ENCODE results near the gene GPC3. TPM values are rescaled to one million over a fixed set of nuclear protein-coding genes. Genes with fewer than 3 reads are reported as not detected.

GPC3 gene
- total RNA-seq, 4 donors from 2014 or later, result 1.2 to 13.3 (median 8.0) TPM

GRCh38 chrX:133561251-133561650 is 424.1 kb downstream of the GPC3 start:
- H3K36me3 ChIP-seq, result no peaks in the 10 kb centered on the region
- H3K4me1 ChIP-seq, result peaks cover 0 to 6% (median 0%) of the 10 kb centered on the region in 4 donors
- intact Hi-C loops (cut with DNase I), result no loop called here
- H3K27ac ChIP-seq (replicated peaks in 1 of 4), result no peak overlapping the region
- TF ChIP-seq EP300 (IDR thresholded peaks at IDR 0.05), result no peak
- no peaks in the 10 kb centered on the region for H3K27me3 ChIP-seq
- no peak overlapping the region for H3K4me3 ChIP-seq
- H3K9me3 ChIP-seq, result no peaks in the 10 kb centered on the region
- no peak for DNase-seq (ENCODE audit: extremely low spot score)

DNA sequence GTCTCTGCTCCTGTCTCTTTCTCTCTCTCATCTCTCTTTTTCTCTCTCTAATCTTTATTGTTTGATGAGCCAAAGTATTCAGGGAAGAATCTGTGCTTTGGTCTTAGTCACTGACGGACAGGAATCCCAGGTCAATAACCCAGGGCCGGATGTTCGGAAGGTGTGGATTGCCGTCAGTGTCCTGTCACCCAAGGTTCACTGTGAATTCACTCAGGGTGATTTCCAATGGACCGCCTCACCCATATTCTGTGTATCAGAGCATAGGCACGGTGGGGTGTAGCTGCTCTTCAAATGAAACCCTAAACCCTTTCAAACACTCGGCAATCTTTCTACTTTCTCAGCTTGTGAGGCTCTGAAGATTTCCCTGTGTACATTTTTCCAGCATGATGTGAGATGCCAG is 425.5 kb downstream of the GPC3 start:
- intact Hi-C loops (cut with DNase I), result no loop called here

DNA sequence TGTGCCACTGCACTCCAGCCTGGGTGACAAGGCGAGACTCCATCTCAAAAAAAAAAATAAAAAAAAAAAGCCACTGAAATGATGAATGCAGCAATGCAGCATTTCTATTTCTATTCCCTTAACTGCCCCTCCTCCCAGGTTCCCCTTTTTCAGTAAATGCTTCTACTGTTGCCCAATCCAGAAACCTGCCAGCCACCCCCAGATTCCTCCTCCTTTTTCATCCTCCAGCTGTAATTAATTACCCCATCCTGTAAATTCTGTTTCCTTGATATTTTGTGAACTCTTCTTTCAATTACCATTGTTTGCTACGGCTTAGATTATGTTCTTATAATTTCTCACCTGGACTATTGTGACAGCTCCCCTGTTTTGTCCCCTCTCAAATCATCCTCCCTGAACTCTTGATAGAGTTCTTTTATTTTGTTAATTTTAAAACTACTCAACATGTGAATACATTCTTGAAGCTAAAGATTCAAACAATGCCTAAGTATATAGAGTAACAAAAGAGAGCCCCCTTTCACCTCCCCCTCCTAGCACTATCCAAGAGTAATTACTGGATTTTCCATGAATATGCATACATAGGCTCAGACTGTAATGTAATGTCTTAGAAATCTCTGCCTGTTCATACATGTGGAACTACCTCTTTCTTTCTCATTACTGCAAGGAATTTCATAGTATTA is 429.5 kb downstream of the GPC3 start:
- intact Hi-C loops (cut with DNase I), result no loop called here
- no peaks in the 10 kb centered on the region for H3K27me3 ChIP-seq
- peaks cover 0 to 2% (median 0%) of the 10 kb centered on the region in 4 donors for H3K4me1 ChIP-seq
- H3K36me3 ChIP-seq, result no peaks in the 10 kb centered on the region
- no peak overlapping the region for H3K4me3 ChIP-seq
- H3K9me3 ChIP-seq, result peaks cover 0 to 10% (median 0%) of the 10 kb centered on the region in 4 donors
- WGBS, result 71% methylated on average over 2 of the region's 2 CpGs
- no peak overlapping the region for H3K27ac ChIP-seq (replicated peaks in 1 of 4)
- TF ChIP-seq EP300 (IDR thresholded peaks at IDR 0.05) (no peak), POLR2AphosphoS5 (IDR thresholded peaks at IDR 0.05) (no peak), POLR2A (IDR thresholded peaks at IDR 0.05; ENCODE audit: low read depth) (no peak)
- TF ChIP-seq, protein P1, sequence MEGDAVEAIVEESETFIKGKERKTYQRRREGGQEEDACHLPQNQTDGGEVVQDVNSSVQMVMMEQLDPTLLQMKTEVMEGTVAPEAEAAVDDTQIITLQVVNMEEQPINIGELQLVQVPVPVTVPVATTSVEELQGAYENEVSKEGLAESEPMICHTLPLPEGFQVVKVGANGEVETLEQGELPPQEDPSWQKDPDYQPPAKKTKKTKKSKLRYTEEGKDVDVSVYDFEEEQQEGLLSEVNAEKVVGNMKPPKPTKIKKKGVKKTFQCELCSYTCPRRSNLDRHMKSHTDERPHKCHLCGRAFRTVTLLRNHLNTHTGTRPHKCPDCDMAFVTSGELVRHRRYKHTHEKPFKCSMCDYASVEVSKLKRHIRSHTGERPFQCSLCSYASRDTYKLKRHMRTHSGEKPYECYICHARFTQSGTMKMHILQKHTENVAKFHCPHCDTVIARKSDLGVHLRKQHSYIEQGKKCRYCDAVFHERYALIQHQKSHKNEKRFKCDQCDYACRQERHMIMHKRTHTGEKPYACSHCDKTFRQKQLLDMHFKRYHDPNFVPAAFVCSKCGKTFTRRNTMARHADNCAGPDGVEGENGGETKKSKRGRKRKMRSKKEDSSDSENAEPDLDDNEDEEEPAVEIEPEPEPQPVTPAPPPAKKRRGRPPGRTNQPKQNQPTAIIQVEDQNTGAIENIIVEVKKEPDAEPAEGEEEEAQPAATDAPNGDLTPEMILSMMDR (IDR thresholded peaks at IDR 0.05), result no peak
- no peak for DNase-seq (ENCODE audit: extremely low spot score)

More for the DNA sequence above, 425.5 kb downstream of the GPC3 start:
- peaks cover 0 to 6% (median 0%) of the 10 kb centered on the region in 4 donors for H3K4me1 ChIP-seq
- no peaks in the 10 kb centered on the region for H3K36me3 ChIP-seq
- H3K4me3 ChIP-seq, result no peak overlapping the region
- 82% methylated on average over 7 of the region's 7 CpGs for WGBS
- H3K27me3 ChIP-seq, result no peaks in the 10 kb centered on the region
- no peak for TF ChIP-seq EP300 (IDR thresholded peaks at IDR 0.05)
- no peak for TF ChIP-seq POLR2AphosphoS5 (IDR thresholded peaks at IDR 0.05)
- TF ChIP-seq, protein P1 (IDR thresholded peaks at IDR 0.05), result no peak
- TF ChIP-seq POLR2A (IDR thresholded peaks at IDR 0.05; ENCODE audit: low read depth), result no peak
- no peak overlapping the region for H3K27ac ChIP-seq (replicated peaks in 1 of 4)
- H3K9me3 ChIP-seq, result peaks cover 0 to 3% (median 0%) of the 10 kb centered on the region in 4 donors
- no peak for DNase-seq (ENCODE audit: extremely low spot score)

- no peaks in the 10 kb centered on the region for H3K27me3 ChIP-seq
- H3K4me3 ChIP-seq, result no peak overlapping the region
- DNase-seq (ENCODE audit: extremely low spot score), result no peak
- H3K27ac ChIP-seq (replicated peaks in 1 of 4), result no peak overlapping the region
- TF ChIP-seq, protein P1 (IDR thresholded peaks at IDR 0.05), result no peak
- TF ChIP-seq POLR2A (IDR thresholded peaks at IDR 0.05; ENCODE audit: low read depth), result no peak
- no peak for TF ChIP-seq EP300 (IDR thresholded peaks at IDR 0.05)
- TF ChIP-seq POLR2AphosphoS5 (IDR thresholded peaks at IDR 0.05), result no peak
- H3K4me1 ChIP-seq, result no peaks in the 10 kb centered on the region
- H3K9me3 ChIP-seq, result peaks cover 0 to 10% (median 0%) of the 10 kb centered on the region in 4 donors
- WGBS, result 50% methylated on average over 4 of the region's 4 CpGs
- H3K36me3 ChIP-seq, result no peaks in the 10 kb centered on the region
- intact Hi-C loops (cut with DNase I), result no loop called here
Observed at GRCh38 chrX:133550665-133551485, 434.5 kb downstream of the GPC3 start.

- Histone ChIP-seq H3K27ac (replicated peaks in 1 of 4) (no peak overlapping the region), H3K4me3 (no peak overlapping the region), H3K27me3 (no peaks in the 10 kb centered on the region), H3K9me3 (peaks cover 0 to 2% (median 0%) of the 10 kb centered on the region in 4 donors), H3K36me3 (no peaks in the 10 kb centered on the region), H3K4me1 (peaks cover 0 to 4% (median 0%) of the 10 kb centered on the region in 4 donors)
- TF ChIP-seq POLR2A (IDR thresholded peaks at IDR 0.05; ENCODE audit: low read depth) (no peak), POLR2AphosphoS5 (IDR thresholded peaks at IDR 0.05) (no peak), EP300 (IDR thresholded peaks at IDR 0.05) (no peak)
- TF ChIP-seq, protein P1 (IDR thresholded peaks at IDR 0.05), result no peak
- intact Hi-C loops (cut with DNase I), result no loop called here
- no peak for DNase-seq (ENCODE audit: extremely low spot score)
Observed at GRCh38 chrX:133549295-133549933, 436.0 kb downstream of the GPC3 start.

Data from esophagus muscularis mucosa (tissue), 4 donors.